NK-92 treated with Interleukin-12 subunit alpha and Interleukin-12 subunit beta, amount 100 ng/mL, for 24 hours (cell line): ENCODE results near the gene CDC42BPA.
"Not testable (repeated sequence)": the region's sequence is repeated elsewhere in the genome, so short reads cannot be mapped to it uniquely, and the experiment has no call there.

Experiments used
- DNase-seq: peaks from one replicate; lab custom pipeline; 2025; lab: John Stamatoyannopoulos, UW

CDC42BPA gene

GRCh38 chr1:227306689-227307088 lies 11.6 kb downstream of the CDC42BPA start:
- no peak for DNase-seq

GRCh38 chr1:227305894-227306626 lies 12.2 kb downstream of the CDC42BPA start:
- no peak for DNase-seq

DNA sequence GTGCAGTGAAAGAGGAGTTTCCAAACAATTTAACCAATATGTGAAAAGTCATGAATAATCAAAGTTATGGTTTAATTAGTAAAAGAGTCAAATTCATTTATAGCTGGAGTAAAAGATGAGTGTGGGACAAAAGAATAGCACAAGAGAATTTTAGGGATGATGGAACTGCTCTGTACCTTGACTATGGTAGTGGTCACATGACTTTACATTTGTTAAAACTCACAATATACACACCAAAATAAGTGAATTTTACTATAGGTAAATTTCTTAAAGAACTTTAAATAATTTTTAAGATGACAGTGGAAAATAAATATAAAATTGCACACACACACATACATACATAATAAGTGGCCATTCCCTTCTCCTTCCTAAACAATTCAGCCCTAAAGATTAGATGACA lies 13.6 kb downstream of the CDC42BPA start:
- DNase-seq, result no peak

DNA sequence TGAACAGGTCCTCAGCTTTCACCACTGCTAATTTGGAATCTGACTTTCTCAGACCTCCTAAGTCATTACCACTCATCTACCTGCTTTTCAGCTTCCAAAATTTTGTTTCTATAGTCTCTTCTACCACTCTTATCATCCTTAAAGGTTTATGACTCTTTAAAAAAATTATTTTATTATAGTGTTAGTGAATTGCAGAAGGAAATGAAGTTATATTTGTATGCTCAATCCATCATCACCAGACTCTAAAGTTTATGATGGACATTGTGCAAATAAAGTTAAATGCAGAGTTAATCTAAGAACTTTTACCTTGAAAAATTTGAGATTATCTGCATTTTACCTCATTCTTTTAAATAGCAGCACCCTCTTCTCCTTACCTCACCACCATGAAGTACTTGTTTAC lies 14.6 kb downstream of the CDC42BPA start:
- no peak for DNase-seq

DNA sequence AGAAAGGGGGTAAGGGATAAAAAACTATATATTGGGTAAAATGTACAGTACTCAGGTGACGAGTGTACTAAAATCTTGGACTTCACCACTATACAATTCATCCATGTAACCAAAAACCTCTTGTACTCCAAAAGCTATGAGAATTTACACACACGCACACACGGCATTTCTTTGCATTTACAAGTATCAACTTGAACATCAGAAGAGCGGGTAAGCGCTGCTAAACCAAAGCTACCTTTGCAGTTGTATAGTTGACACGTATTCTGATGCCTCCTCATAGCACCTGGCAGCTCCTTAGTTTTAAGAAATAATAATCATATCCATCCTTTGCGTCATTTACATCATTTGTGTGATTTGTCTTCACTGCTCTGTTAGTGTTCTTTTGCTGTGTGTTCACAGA lies 17.6 kb downstream of the CDC42BPA start:
- DNase-seq, result no peak

DNA sequence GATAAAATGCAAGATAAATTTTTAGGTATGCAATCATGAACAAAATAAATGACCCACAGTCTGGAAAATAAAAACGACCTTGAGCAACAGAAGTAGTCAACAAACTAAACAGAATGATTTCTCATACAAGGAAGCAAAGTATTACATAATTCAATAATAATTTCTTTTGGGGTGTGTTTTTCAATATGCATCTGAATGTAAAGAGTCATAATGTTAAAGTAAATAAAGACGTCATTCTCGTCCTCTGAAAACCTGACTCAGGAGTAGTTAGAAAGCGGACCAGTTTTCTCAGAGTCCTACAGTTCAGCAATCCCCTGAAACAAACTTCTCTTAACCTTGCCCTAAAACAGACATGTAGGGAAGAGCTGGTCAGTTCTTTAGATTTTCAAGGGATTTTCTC lies 18.6 kb downstream of the CDC42BPA start:
- no peak for DNase-seq

DNA sequence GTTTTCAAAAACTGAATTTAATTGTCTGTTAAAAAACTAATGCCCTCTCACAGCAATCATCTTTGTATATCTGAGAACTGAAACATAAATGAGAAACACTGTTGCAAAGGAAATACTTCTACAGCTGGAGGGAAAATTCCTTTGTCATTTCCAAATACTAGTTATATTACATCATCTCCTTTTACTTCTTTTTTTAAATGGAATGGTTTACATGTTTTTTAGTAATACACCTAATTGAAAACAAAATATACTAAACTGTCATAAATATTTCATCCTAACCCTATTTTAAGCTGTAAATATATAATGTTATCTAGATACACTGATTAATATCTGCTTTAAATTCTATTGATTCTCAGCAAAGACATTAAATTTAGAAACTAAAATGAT lies 19.1 kb downstream of the CDC42BPA start:
- DNase-seq, result no peak

GRCh38 chr1:227298512-227299240 lies 19.6 kb downstream of the CDC42BPA start:
- no peak for DNase-seq

- DNase-seq, result no peak
These were observed 21.1 kb downstream of the CDC42BPA start for GRCh38 chr1:227297073-227297793.

DNA sequence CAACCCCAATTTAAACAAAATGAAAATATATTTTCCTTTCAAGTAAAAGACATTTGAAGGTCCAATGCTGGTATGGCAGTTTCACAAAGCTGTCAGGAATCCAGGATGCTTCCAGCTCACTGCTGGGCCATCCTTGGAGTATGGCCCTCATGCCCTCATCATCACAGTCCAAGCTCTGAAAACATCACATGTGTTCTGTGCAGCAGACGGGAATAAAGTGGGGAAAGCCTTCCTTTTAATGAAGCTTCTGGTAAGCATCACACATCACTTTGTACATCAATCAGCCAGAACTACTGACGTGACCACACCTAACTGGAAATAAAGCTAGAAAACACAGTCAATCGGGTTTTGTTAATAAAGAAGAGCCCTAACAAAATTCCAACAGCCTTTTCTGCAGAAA lies 22.7 kb downstream of the CDC42BPA start:
- DNase-seq, result no peak

DNA sequence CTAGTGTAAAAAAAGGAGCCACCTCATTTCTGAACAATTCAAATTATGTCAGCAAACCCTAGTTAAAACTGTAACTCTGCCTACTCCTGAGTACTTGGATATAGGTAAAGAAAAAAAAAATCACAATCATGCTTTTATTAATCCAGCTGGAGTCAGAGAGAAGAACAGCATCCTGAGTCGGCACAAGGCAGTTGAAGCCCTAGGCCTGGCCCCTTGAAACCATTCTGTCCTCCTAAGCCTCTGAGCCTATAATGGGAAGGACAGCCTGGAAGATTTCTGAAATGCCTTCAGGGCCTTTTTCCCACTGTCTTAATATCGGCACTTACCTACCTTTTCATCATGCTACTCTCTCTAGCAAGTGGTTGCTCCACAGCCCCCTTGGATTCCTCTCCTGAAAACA lies 32.5 kb downstream of the CDC42BPA start:
- DNase-seq, result no peak

DNA sequence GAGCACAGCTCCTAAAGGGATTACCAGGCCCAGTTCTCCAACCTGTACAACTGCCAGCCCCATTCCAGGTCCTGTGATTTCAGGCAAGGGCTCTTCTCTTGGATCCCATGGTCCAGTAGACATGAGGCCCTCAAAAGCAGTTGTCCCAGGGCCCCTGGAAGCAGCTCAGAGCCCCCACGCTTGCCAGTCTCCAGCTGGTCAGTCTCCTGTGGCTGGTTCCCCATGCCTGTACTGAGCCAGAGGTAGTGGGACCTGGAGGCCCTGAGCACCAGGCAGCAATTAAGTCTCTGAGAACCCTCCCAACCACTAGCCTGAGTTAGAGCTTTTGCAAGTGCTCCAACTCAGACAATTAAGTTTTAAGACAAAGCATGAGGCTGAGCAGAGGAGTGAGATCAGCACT lies 36.9 kb downstream of the CDC42BPA start:
- DNase-seq, result no peak

DNA sequence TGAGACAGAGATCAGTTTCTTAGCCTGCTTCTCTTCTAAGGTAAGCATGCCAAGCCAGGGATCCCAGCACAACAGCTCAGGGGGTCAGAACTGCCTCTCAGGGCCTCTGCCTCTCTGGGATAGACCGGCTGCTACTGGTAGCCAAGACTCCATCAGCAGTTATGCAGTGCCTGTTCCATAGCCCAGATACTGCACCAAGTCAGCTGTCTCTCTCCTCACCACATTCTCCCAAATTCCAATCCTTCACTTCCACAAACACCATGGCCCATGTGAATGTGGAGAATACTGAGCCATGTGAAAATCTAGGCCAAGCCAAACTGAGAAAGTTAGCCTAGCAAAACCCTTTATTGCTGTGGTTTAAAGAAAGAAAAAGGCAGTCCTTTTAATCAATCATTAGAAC lies 37.5 kb downstream of the CDC42BPA start:
- no peak for DNase-seq

- DNase-seq, result not testable (repeated sequence)
These were observed 42.1 kb downstream of the CDC42BPA start for GRCh38 chr1:227276156-227276693.

DNA sequence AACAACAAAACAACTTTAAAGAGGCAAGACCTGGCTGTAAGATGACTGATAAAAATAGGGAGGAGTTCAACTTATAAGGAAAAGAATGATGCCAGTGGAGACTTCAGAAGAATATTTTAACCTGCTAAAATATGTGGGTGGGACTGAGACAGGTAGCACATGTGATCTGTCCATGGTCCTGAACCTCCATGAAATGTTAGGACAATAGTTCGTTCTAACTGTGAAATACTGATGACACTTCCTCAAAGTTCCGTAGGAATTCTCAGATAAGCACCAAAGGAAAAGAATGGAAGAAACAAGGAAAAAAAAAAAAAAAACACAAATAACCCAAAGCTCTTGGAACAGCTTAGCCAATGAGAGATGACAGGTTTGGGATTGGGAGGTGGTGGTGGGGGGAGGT lies 44.7 kb downstream of the CDC42BPA start:
- no peak for DNase-seq

GRCh38 chr1:227272428-227272827 lies 45.9 kb downstream of the CDC42BPA start:
- DNase-seq, result no peak

DNA sequence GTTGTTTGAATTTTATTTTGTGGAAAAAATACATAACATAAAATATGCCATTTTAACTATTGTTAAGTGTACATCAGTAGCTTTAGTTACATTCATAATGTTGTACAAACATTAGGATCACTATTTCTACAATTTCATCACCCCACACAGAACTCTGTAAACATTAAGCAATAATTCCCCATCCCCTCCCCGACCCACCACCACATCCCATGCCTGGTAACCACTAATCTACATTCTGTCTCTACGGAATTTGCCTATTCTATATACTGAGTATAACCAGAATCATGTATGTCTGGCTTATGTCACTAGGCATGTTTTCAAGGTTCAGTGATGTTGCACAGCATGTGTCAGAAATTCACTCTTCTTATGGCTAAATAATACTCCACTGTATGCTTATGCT lies 47.7 kb downstream of the CDC42BPA start:
- no peak for DNase-seq

GRCh38 chr1:227268943-227269342 lies 49.3 kb downstream of the CDC42BPA start:
- DNase-seq, result no peak

DNA sequence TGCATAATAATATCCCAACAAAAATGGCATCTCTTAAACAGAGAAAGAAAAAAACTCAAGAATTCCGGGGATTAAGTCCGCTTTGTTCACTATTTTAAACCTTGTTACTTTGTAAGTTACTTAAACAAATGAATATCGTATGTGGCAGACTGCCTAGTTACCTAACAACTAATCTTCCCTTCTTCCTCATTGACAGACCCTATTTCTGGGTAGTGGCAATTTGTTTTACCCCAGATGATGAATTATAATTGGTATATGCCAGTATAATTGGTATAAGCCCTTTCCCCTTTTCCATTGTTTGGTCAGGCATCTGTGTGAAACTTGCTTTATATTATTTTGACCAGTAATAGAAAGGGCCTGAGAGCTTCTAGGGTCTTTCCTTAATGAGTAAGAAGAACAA lies 52.4 kb downstream of the CDC42BPA start:
- no peak for DNase-seq

DNA sequence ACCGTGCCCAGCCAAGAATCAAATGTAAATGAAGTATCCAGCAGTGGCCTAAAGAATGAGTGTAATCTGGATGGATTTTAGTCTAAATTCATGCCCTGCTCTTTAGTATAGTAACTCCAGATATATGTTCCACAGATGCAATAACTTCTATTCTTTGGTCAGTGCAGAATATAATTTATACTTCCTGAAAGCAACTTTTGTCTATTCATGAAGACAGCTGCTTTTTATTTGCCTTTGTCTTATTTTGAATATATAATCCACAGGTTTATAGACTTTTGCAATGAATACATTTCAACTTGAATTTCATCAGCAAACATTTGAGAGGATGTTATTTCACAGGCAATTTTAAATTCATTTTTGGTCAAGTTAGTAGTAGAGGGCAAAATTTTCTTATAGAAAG lies 54.4 kb downstream of the CDC42BPA start:
- no peak for DNase-seq

- DNase-seq, result no peak
These were observed 56.8 kb downstream of the CDC42BPA start for GRCh38 chr1:227261501-227261900.

DNA sequence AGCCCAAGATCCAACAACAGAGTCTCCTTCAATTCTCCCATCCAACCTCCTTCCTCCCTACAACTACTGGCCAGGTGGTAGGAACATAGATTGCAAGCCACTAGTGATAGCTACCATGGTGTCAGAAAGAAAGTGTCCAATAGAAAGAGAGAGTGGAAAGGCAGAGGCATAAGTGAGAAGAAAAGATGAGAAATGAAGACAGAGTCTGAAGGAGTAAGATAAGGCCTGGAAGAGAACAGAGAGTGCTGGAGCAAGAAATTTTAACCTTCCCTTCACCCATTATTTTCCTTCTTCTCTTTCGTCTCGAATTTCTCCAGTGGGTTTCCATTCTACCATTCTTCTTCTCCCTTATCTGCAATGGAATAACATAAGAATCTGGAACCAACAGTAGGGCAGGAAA lies 57.9 kb downstream of the CDC42BPA start:
- DNase-seq, result no peak

DNA sequence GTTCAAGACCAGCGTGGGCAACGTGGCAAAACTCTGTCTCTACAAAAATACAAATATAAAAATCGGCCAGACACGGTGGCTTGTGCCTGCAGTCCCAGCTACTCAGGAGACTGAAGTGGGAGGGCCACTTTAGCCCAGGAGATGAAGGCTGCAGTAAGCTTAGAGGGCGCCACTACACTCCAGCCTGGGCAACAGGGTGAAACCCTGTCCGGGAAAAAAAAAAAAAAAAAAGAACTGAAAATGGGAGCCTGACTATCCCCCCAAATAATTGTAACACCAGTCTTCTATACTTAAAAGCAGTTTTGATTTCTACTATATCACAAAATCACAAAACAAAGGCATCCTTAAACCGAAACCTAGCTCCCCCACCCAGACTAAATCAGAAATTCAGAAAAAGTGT lies 60.3 kb downstream of the CDC42BPA start:
- DNase-seq, result no peak
